ENCODE results near the gene MSANTD2.

MSANTD2 gene

GRCh38 chr11:124821995-124822730 is 22.0 kb upstream of the MSANTD2 start:
- Histone ChIP-seq H3K9ac (ENCODE audit: low read length) (no peak overlapping the region), H3K4me3 (ENCODE audit: low read length) (no peak overlapping the region), H3K79me2 (ENCODE audit: low read length) (no peaks in the 10 kb centered on the region), H3K4me1 (ENCODE audit: low read length) (0 out of 2 replicates have a peak, but pooled peaks cover 6% of the 10 kb centered on the region), H3K36me3 (replicated peaks; ENCODE audit: low read depth, low read length) (no peaks in the 10 kb centered on the region), H3K4me2 (ENCODE audit: low read length) (no peak overlapping the region), H4K20me1 (ENCODE audit: insufficient read depth, low read length) (no peaks in the 10 kb centered on the region), H2AFZ (ENCODE audit: low read depth, low read length) (no peak overlapping the region), H3K27ac (ENCODE audit: low read length) (no peak overlapping the region), H3K9me3 (ENCODE audit: insufficient read depth, low read length) (no peaks in the 10 kb centered on the region), H3K27me3 (ENCODE audit: low read depth, low read length) (peaks cover 26% of the 10 kb centered on the region; the same call in 1 of the 2 replicates)
- TF ChIP-seq EZH2phosphoT487 (IDR thresholded peaks at IDR 0.05; ENCODE audit: low read depth) (no peak), CTCF (IDR thresholded peaks at IDR 0.05; ENCODE audit: low read depth, low read length) (no peak)

- H3K4me2 ChIP-seq (ENCODE audit: low read length) = no peak overlapping the region
- H3K36me3 ChIP-seq (replicated peaks; ENCODE audit: low read depth, low read length) = no peaks in the 10 kb centered on the region
- H2AFZ ChIP-seq (ENCODE audit: low read depth, low read length) = no peak overlapping the region
- TF ChIP-seq EZH2phosphoT487 (IDR thresholded peaks at IDR 0.05; ENCODE audit: low read depth) (no peak), CTCF (IDR thresholded peaks at IDR 0.05; ENCODE audit: low read depth, low read length) (no peak)
- peaks cover 16% of the 10 kb centered on the region; the same call in 1 of the 2 replicates for H3K27me3 ChIP-seq (ENCODE audit: low read depth, low read length)
- H4K20me1 ChIP-seq (ENCODE audit: insufficient read depth, low read length) = no peaks in the 10 kb centered on the region
- H3K4me3 ChIP-seq (ENCODE audit: low read length) = no peak overlapping the region
- peaks cover 10% of the 10 kb centered on the region for H3K4me1 ChIP-seq (ENCODE audit: low read length)
- H3K9ac ChIP-seq (ENCODE audit: low read length) = no peak overlapping the region
- no peaks in the 10 kb centered on the region for H3K79me2 ChIP-seq (ENCODE audit: low read length)
- H3K27ac ChIP-seq (ENCODE audit: low read length) = no peak overlapping the region
- no peaks in the 10 kb centered on the region for H3K9me3 ChIP-seq (ENCODE audit: insufficient read depth, low read length)
These were observed 16.8 kb upstream of the MSANTD2 start for GRCh38 chr11:124817036-124817435.

GRCh38 chr11:124814739-124815138 is 14.5 kb upstream of the MSANTD2 start:
- Histone ChIP-seq H3K4me1 (ENCODE audit: low read length) (peaks cover 9% of the 10 kb centered on the region), H3K9me3 (ENCODE audit: insufficient read depth, low read length) (no peaks in the 10 kb centered on the region), H3K27ac (ENCODE audit: low read length) (no peak overlapping the region), H3K36me3 (replicated peaks; ENCODE audit: low read depth, low read length) (no peaks in the 10 kb centered on the region), H3K9ac (ENCODE audit: low read length) (no peak overlapping the region), H3K79me2 (ENCODE audit: low read length) (no peaks in the 10 kb centered on the region), H4K20me1 (ENCODE audit: insufficient read depth, low read length) (no peaks in the 10 kb centered on the region), H3K4me2 (ENCODE audit: low read length) (no peak overlapping the region), H2AFZ (ENCODE audit: low read depth, low read length) (no peak overlapping the region), H3K4me3 (ENCODE audit: low read length) (no peak overlapping the region), H3K27me3 (ENCODE audit: low read depth, low read length) (peaks cover 5% of the 10 kb centered on the region; the same call in 1 of the 2 replicates)
- TF ChIP-seq EZH2phosphoT487 (IDR thresholded peaks at IDR 0.05; ENCODE audit: low read depth) (no peak), CTCF (IDR thresholded peaks at IDR 0.05; ENCODE audit: low read depth, low read length) (no peak)

GRCh38 chr11:124812876-124813275 is 12.7 kb upstream of the MSANTD2 start:
- H3K36me3 ChIP-seq (replicated peaks; ENCODE audit: low read depth, low read length) = no peaks in the 10 kb centered on the region
- H3K79me2 ChIP-seq (ENCODE audit: low read length) = no peaks in the 10 kb centered on the region
- H4K20me1 ChIP-seq (ENCODE audit: insufficient read depth, low read length) = no peaks in the 10 kb centered on the region
- no peak overlapping the region for H3K27ac ChIP-seq (ENCODE audit: low read length)
- H3K9ac ChIP-seq (ENCODE audit: low read length) = no peak overlapping the region
- H3K4me2 ChIP-seq (ENCODE audit: low read length) = no peak overlapping the region
- no peaks in the 10 kb centered on the region; the same call in 1 of the 2 replicates for H3K27me3 ChIP-seq (ENCODE audit: low read depth, low read length)
- H3K9me3 ChIP-seq (ENCODE audit: insufficient read depth, low read length) = no peaks in the 10 kb centered on the region
- TF ChIP-seq EZH2phosphoT487 (IDR thresholded peaks at IDR 0.05; ENCODE audit: low read depth) (no peak), CTCF (IDR thresholded peaks at IDR 0.05; ENCODE audit: low read depth, low read length) (no peak)
- H3K4me3 ChIP-seq (ENCODE audit: low read length) = no peak overlapping the region
- peaks cover 9% of the 10 kb centered on the region for H3K4me1 ChIP-seq (ENCODE audit: low read length)
- H2AFZ ChIP-seq (ENCODE audit: low read depth, low read length) = no peak overlapping the region
